K562 (cell line): ENCODE results near the gene SUV39H2. TPM values are rescaled to one million over a fixed set of nuclear protein-coding genes. Genes with fewer than 3 reads are reported as not detected.

Experiments used
- ATAC-seq: fragments of 200-7000 bp; cut with Tn5 transposase; 3 replicates; pipeline ENCODE4 v1.9.1; 2020; ENCODE audit warnings: moderate library complexity
- Bru-seq: library from RNA; stranded (reverse); fragments of 400-500 nt; gene quantifications from one replicate; lab custom pipeline; 2021; lab: Mats Ljungman, UMichigan
- BruChase-seq, 2 experiments: library from RNA; stranded (reverse); fragments of 400-500 nt; gene quantifications; one replicate each; lab custom pipeline; 2021; lab: Mats Ljungman, UMichigan
- BruUV-seq: library from RNA; stranded (reverse); fragments of 400-500 nt; replicated peaks from 2 replicates; lab custom pipeline; 2021; lab: Mats Ljungman, UMichigan
- CTCF ChIA-PET: fragments of 300-600 bp; formaldehyde crosslinking; extraction: SDS; loops from one replicate; lab custom pipeline; 2021; ENCODE audit warnings: low intra/inter-chr PET ratio; lab: Yijun Ruan, JAX
- POLR2A ChIA-PET: fragments of 300-600, 350-650 bp; sonication (Branson Sonifier 250); formaldehyde crosslinking; extraction: SDS; loops from one replicate; lab custom pipeline; 2021; ENCODE audit warnings: antibody characterized with exemption, inconsistent platforms; lab: Yijun Ruan, JAX
- DNase-seq, 4 experiments: peaks; one replicate each; pipeline versions ENCODE4 v3.0.0 to v3.0.0-alpha.2; 2011 to 2018; ENCODE audit warnings: low spot score in 3 of 4, mixed read lengths in 3 of 4; ENCODE audit errors: extremely low read depth in 1 of 4
- FAIRE-seq: peaks from 2 replicates; lab custom pipeline; 2011; peaks lifted over from hg19 to GRCh38; lab: Jason Lieb, UNC
- H2AFZ ChIP-seq: 2 replicates; pipeline ENCODE4 v1.6.0; 2011; ENCODE audit warnings: low read depth, low read length, control low read depth, inconsistent platforms
- H3K27ac ChIP-seq: fragments of 200-600 bp; 3 replicates; pipeline ENCODE4 v1.8.0; 2011; ENCODE audit warnings: low read depth, mild to moderate bottlenecking, control low read depth, inconsistent platforms, low read length, moderate library complexity, mixed read lengths; ENCODE audit errors: extremely low read depth
- H3K27me3 ChIP-seq, 2 experiments: fragments of 300-600 bp in 1 of 2; 2 replicates in 1 of 2; 3 replicates in 1 of 2; pipeline versions ENCODE4 v1.6.0 to v1.8.0; 2011; ENCODE audit warnings: inconsistent platforms in 2 of 2, low read length in 2 of 2, mild to moderate bottlenecking in 1 of 2, mixed read lengths in 1 of 2, moderate library complexity in 1 of 2; ENCODE audit not compliant: control insufficient read depth in 2 of 2, insufficient read depth in 2 of 2
- H3K36me3 ChIP-seq: fragments of 300-600 bp; 3 replicates; pipeline ENCODE4 v1.8.0; 2011; ENCODE audit warnings: mild to moderate bottlenecking, low read length, inconsistent platforms; ENCODE audit not compliant: control insufficient read depth, insufficient read depth
- H3K4me1 ChIP-seq, 2 experiments: fragments of 200-600 bp in 1 of 2; replicated peaks in 1 of 2; 2 replicates in 1 of 2; 3 replicates in 1 of 2; pipeline versions ENCODE4 v1.5.1 to v1.8.0; 2011; ENCODE audit warnings: inconsistent platforms in 2 of 2, low read length in 2 of 2, mild to moderate bottlenecking in 1 of 2, mixed read lengths in 1 of 2, moderate library complexity in 1 of 2; ENCODE audit not compliant: control insufficient read depth in 2 of 2, insufficient read depth in 2 of 2
- H3K4me2 ChIP-seq: 2 replicates; pipeline ENCODE4 v1.6.1; 2011; ENCODE audit warnings: low read length, control low read depth, inconsistent platforms, mixed read lengths; ENCODE audit not compliant: insufficient read depth
- H3K4me3 ChIP-seq: fragments of 200-600 bp; sonication (generic), shearing (Covaris generic); 2 replicates; pipeline ENCODE4 v1.5.1; 2016; ENCODE audit warnings: control low read depth, inconsistent platforms
- H3K79me2 ChIP-seq: fragments of 200-600 bp; 3 replicates; pipeline ENCODE4 v1.8.0; 2011; ENCODE audit warnings: low read length, inconsistent platforms; ENCODE audit not compliant: control insufficient read depth, insufficient read depth
- H3K9ac ChIP-seq, 2 experiments: 2 replicates each; pipeline versions ENCODE4 v1.6.0 to v1.6.1; 2011; ENCODE audit warnings: low read depth in 2 of 2, low read length in 2 of 2, control low read depth in 1 of 2, inconsistent platforms in 1 of 2, mild to moderate bottlenecking in 1 of 2, mixed read lengths in 1 of 2; ENCODE audit not compliant: insufficient read depth in 1 of 2
- H3K9me1 ChIP-seq: one replicate; pipeline ENCODE4 v1.6.0; 2011; ENCODE audit warnings: inconsistent platforms, mild to moderate bottlenecking, low read length, moderate library complexity; ENCODE audit not compliant: control insufficient read depth, insufficient read depth
- H3K9me3 ChIP-seq: replicated peaks from 2 replicates; pipeline ENCODE4 v1.5.1; 2011; ENCODE audit warnings: low read depth, low read length, inconsistent platforms; ENCODE audit not compliant: control insufficient read depth, insufficient read depth
- H4K20me1 ChIP-seq: replicated peaks from 2 replicates; pipeline ENCODE4 v1.6.1; 2011; ENCODE audit warnings: low read length, inconsistent platforms, mixed read lengths; ENCODE audit not compliant: control insufficient read depth, insufficient read depth
- FUS ChIP-seq: fragments of 200-400 bp; formaldehyde crosslinking; optimal IDR thresholded peaks from 2 replicates; pipeline ENCODE3; 2017; ENCODE audit warnings: low read depth, low read length
- ILK ChIP-seq: fragments of 450-650 bp; IDR thresholded peaks from 2 replicates; pipeline ENCODE4 v1.6.1; 2016; ENCODE audit warnings: missing genetic modification characterization, low read depth, mild to moderate bottlenecking, missing compliant biosample characterization, moderate library complexity, borderline replicate concordance
- MEIS2 ChIP-seq: fragments of 450-650 bp; IDR thresholded peaks from 2 replicates; pipeline ENCODE4 v1.6.1; 2014; ENCODE audit warnings: mild to moderate bottlenecking; ENCODE audit not compliant: partially characterized antibody
- NR2C2 ChIP-seq, 2 experiments: fragments of 200-800 bp in 1 of 2; sonication (Bioruptor generic) in 1 of 2; sonication (generic) in 1 of 2; formaldehyde crosslinking in 1 of 2; IDR thresholded peaks; 2 replicates each; pipeline versions ENCODE4 v1.6.1 to v1.8.0; 2016 to 2022; ENCODE audit warnings: mild to moderate bottlenecking in 1 of 2, missing compliant biosample characterization in 1 of 2, missing genetic modification characterization in 1 of 2, missing genetic modification reagents in 1 of 2
- PBX2 ChIP-seq, 2 experiments: IDR thresholded peaks in 1 of 2; conservative IDR thresholded peaks in 1 of 2; 2 replicates each; pipeline ENCODE4 v1.6.1; 2016; ENCODE audit warnings: low read depth in 2 of 2, mild to moderate bottlenecking in 1 of 2, missing compliant biosample characterization in 1 of 2, missing genetic modification characterization in 1 of 2, moderate library complexity in 1 of 2
- POLR2B ChIP-seq: fragments of 450-650 bp; IDR thresholded peaks from 2 replicates; pipeline ENCODE4 v1.6.1; 2018; ENCODE audit warnings: low read depth; ENCODE audit not compliant: partially characterized antibody
- SAP30 ChIP-seq: fragments of 200-600 bp; sonication (generic); IDR thresholded peaks from 2 replicates; pipeline ENCODE4 v1.6.1; 2012; ENCODE audit warnings: borderline replicate concordance, low read depth, mild to moderate bottlenecking, moderate library complexity, low read length, control low read depth, inconsistent platforms; ENCODE audit not compliant: insufficient read depth, poor library complexity, severe bottlenecking
- SMAD4 ChIP-seq: fragments of 250-450 bp; sonication (Bioruptor Pico); conservative IDR thresholded peaks from 2 replicates; pipeline ENCODE4 v1.8.0; 2021; ENCODE audit warnings: inconsistent platforms, mild to moderate bottlenecking, moderate library complexity
- SMARCC2 ChIP-seq: fragments of 450-650 bp; IDR thresholded peaks from 2 replicates; pipeline ENCODE4 v1.6.1; 2017; ENCODE audit warnings: antibody characterized with exemption, moderate library complexity, mild to moderate bottlenecking, low read depth
- WGBS: fragments of 100-300 bp; shearing (Covaris generic); methylation state at CpG from one replicate; pipeline ENCODE4 v1.1.6; 2016; ENCODE audit warnings: low coverage, mixed read lengths; ENCODE audit not compliant: insufficient coverage; ENCODE audit errors: missing lambda C conversion rate; 5-methylcytosine and 5-hydroxymethylcytosine counted together
- in situ Hi-C: fragments of 300-500 bp; cut with MboI; formaldehyde crosslinking; loops from 4 replicates; pipeline ENCODE4 v1.15.0; 2018; ENCODE audit warnings: inconsistent platforms, mixed read lengths
- intact Hi-C: fragments of 100-400 bp; cut with micrococcal nuclease; formaldehyde crosslinking; loops from 2 replicates; pipeline ENCODE4 v1.14.2; 2022
- long read RNA-seq, 3 experiments: library from polyadenylated mRNA in 2 of 3; library from RNA in 1 of 3; unstranded in 2 of 3; stranded (forward) in 1 of 3; transcript quantifications; one replicate each; pipeline ENCODE4 v2.0.0, GENCODE V29; 2019 to 2022
- polyA minus RNA-seq, 3 experiments: library from RNA; depleted of rRNA, polyadenylated mRNA; stranded (reverse); fragments of >200 nt; gene quantifications; 2 replicates each; pipeline ENCODE4 v1.2.3, GENCODE V29; 2011
- polyA plus RNA-seq, 8 experiments: library from polyadenylated mRNA; depleted of rRNA in 4 of 8; stranded (reverse) in 5 of 8; unstranded in 3 of 8; fragments of >200 nt; fragmentation: Nextera tagmentation in 2 of 8; fragmentation: Illumina TruSeq in 1 of 8; extraction: Ambion mirVana in 2 of 8; extraction: Trizol in 1 of 8; gene quantifications; 2 replicates each; pipeline versions ENCODE4 v1.2.1 to v1.2.3, GENCODE V29; 2011 to 2014; ENCODE audit warnings: inconsistent platforms in 1 of 8, missing spikeins in 1 of 8
- total RNA-seq, 7 experiments: library from RNA; depleted of rRNA in 6 of 7; stranded (reverse); fragments of >200 nt in 6 of 7; fragmentation: Illumina TruSeq in 2 of 7; extraction: Trizol in 2 of 7; gene quantifications; 2 replicates each; pipeline versions ENCODE4 v1.2.1 to v1.2.3, GENCODE V29; 2011 to 2021; ENCODE audit warnings: low replicate concordance in 1 of 7

SUV39H2 gene
- total RNA-seq (2011; cell fraction: chromatin; rRNA removed; ENCODE audit: low replicate concordance): 16.3 and 60.2 TPM in 2 replicates
- total RNA-seq (2011; cell fraction: nucleolus; rRNA removed): 9.0 and 13.4 TPM in 2 replicates
- 27.8 and 58.1 TPM in 2 replicates for total RNA-seq (2011; cell fraction: nucleoplasm; rRNA removed)
- total RNA-seq (2014; rRNA removed): 26.4 and 28.1 TPM in 2 replicates
- total RNA-seq (2014; rRNA removed; fragmentation: Illumina TruSeq; extraction: Trizol): 49.6 and 53.5 TPM in 2 replicates
- total RNA-seq (2015; rRNA removed; fragmentation: Illumina TruSeq; extraction: Trizol): 37.5 and 41.3 TPM in 2 replicates
- total RNA-seq (2021): 32.6 and 36.6 TPM in 2 replicates
- polyA plus RNA-seq (2011; rRNA removed): 28.3 and 40.6 TPM in 2 replicates
- 9.8 and 14.4 TPM in 2 replicates for polyA plus RNA-seq (2011; cell fraction: cytosol; rRNA removed)
- 9.0 and 12.6 TPM in 2 replicates for polyA plus RNA-seq (2011; cell fraction: nucleus; rRNA removed)
- 25.8 and 41.8 TPM in 2 replicates for polyA plus RNA-seq (2012)
- polyA plus RNA-seq (2014; fragmentation: Illumina TruSeq; extraction: Trizol): 38.4 and 54.3 TPM in 2 replicates
- polyA plus RNA-seq (2014; fragmentation: Nextera tagmentation; extraction: Ambion mirVana): 10 to 100 TPM; 41.7 to 45.7 TPM
- polyA plus RNA-seq (2014; rRNA removed): 24.1 and 27.0 TPM in 2 replicates
- 54.9 and 57.6 TPM in 2 replicates for polyA minus RNA-seq (2011; rRNA and poly(A)+ RNA removed)
- polyA minus RNA-seq (2011; cell fraction: cytosol; rRNA and poly(A)+ RNA removed): 14.4 and 22.8 TPM in 2 replicates
- polyA minus RNA-seq (2011; cell fraction: nucleus; rRNA and poly(A)+ RNA removed): 18.8 and 29.1 TPM in 2 replicates
- percentile 93 among the genes with signal in this experiment for Bru-seq, nascent RNA
- BruChase-seq, experiment 1, labeled RNA remaining after a 2-hour chase: percentile 87 among the genes with signal in this experiment
- BruChase-seq, experiment 2, labeled RNA remaining after a 6-hour chase: percentile 84 among the genes with signal in this experiment
- long read RNA-seq, experiment 1, transcript SUV39H2-202 (6 exons, 1,233 nt): minor isoform, 12 of 84 reads
- long read RNA-seq, experiment 1, transcript SUV39H2-205 (5 exons, 2,959 nt): major isoform, 29 of 84 reads
- long read RNA-seq, experiment 1, partial matches to known transcripts: 12 of 84 reads
- long read RNA-seq, experiment 1, other reads (novel, unspliced or antisense): 31 of 84 reads
- long read RNA-seq, experiment 2, transcript SUV39H2-205 (5 exons, 2,959 nt): major isoform, 11 of 38 reads
- long read RNA-seq, experiment 2, partial matches to known transcripts: 4 of 38 reads
- long read RNA-seq, experiment 2, other reads (novel, unspliced or antisense): 21 of 38 reads
- long read RNA-seq, experiment 3, transcript SUV39H2-205 (5 exons, 2,959 nt): major isoform, 20 of 38 reads
- long read RNA-seq, experiment 3, transcript SUV39H2-202 (6 exons, 1,233 nt): minor isoform, 9 of 38 reads
- long read RNA-seq, experiment 3, partial matches to known transcripts: 3 of 38 reads
- long read RNA-seq, experiment 3, other reads (novel, unspliced or antisense): 6 of 38 reads

GRCh38 chr10:14878266-14879123, at the start of gene SUV39H2:
SUV39H2 (plus strand) TSS chr10:14878866; CDS start chr10:14878889, 23 bp downstream.
- peak within 1 kb of the TSS; percentile 82 for H2AFZ ChIP-seq
- H3K27ac ChIP-seq: peak within 1 kb of the TSS; percentile 85
- H3K9me3 ChIP-seq: no peaks in the 10 kb centered on the region
- no peaks in the 10 kb centered on the region for H3K9me1 ChIP-seq
- in situ Hi-C loops: no loop called here
- ChIA-PET CTCF (interaction anchor here (0.6 kb wide), 2 partner anchors 39 to 76 kb away, joined by 3 read pairs; partner anchors contain the start of gene DCLRE1C), POLR2A (interaction anchor here (0.7 to 1.8 kb wide), 7 partner anchors 9 to 290 kb away, joined by 3 to 17 read pairs (median 4); partner anchors contain the start of genes CDNF, HSPA14, MSANTD7 and NMT2)
- peak within 1 kb of the TSS; percentile 78 to 100 for H3K9ac ChIP-seq
- no peaks in the 10 kb centered on the region for H3K27me3 ChIP-seq
- peaks cover 13% of the 10 kb centered on the region; the same call in 1 of the 2 replicates for H4K20me1 ChIP-seq
- FAIRE-seq (peak; percentile 57), DNase-seq (peak; percentile 96 to 98 (median 96)), ATAC-seq (peak; percentile 90)
- H3K79me2 ChIP-seq: peaks cover 68% of the 10 kb centered on the region
- H3K36me3 ChIP-seq: peaks cover 23% of the 10 kb centered on the region; the same call in 2 of the 3 replicates
- intact Hi-C loops: loop anchor here (5.0 kb wide), 1 partner anchor 41 kb away; the partner anchor contains the start of genes CDNF, HSPA14 and MSANTD7
- peak within 1 kb of the TSS; percentile 78 for H3K4me2 ChIP-seq
- BruUV-seq: TSS peak; percentile 71
- under 1% methylated on average over 32 of the region's 102 CpGs for WGBS
- H3K4me3 ChIP-seq: peak within 1 kb of the TSS; percentile 96
- peaks cover 12% of the 10 kb centered on the region in 2 experiments for H3K4me1 ChIP-seq
- TF ChIP-seq NR2C2 (CRISPR knock-in tag; IDR thresholded peaks at IDR 0.05) (no peak), NR2C2 (tag; IDR thresholded peaks at IDR 0.05) (0 out of 2 replicates have a peak, but pooled peaks have one; percentile 21), SMARCC2 (no peak), MEIS2 (peak; percentile 74), SAP30 (peak; percentile 83), FUS (peak; percentile 47), SMAD4 (peak; percentile 61; the same call in 1 of the 2 replicates), ILK (tag) (no peak), POLR2B (peak; percentile 67), PBX2 (CRISPR knock-in tag; IDR thresholded peaks at IDR 0.05; ENCODE audit: low read depth) (no peak), PBX2 (tag; conservative IDR thresholded peaks at IDR 0.05; ENCODE audit: low read depth) (no peak)
